ENCODE results near the gene PP2D1.

PP2D1 gene

GRCh38 chr3:20056725-20057611 is 44.9 kb upstream of the PP2D1 start:
- no peaks in the 10 kb centered on the region for H3K36me3 ChIP-seq (replicated peaks in 1 of 2; ENCODE audit: control insufficient read depth in 2 of 2, insufficient read depth in 2 of 2, low read length in 2 of 2)
- no peak overlapping the region for H3K27ac ChIP-seq (replicated peaks; ENCODE audit: low read length)
- no peak overlapping the region for H4K8ac ChIP-seq (ENCODE audit: low read depth, low read length)
- no peak overlapping the region for H4K91ac ChIP-seq (ENCODE audit: low read depth, low read length, poor library complexity)
- H3K9me3 ChIP-seq (replicated peaks in 1 of 2; ENCODE audit: control insufficient read depth in 2 of 2, insufficient read depth in 1 of 2, low read depth in 1 of 2, low read length in 2 of 2): no peaks in the 10 kb centered on the region
- H2BK15ac ChIP-seq (ENCODE audit: low read length): no peak overlapping the region
- no peak overlapping the region for H3K14ac ChIP-seq (ENCODE audit: low read length)
- H3K4me2 ChIP-seq (ENCODE audit: insufficient read depth, low read length, poor library complexity, severe bottlenecking): no peak overlapping the region
- H2BK120ac ChIP-seq (ENCODE audit: low read depth, low read length): no peak overlapping the region
- H3K4ac ChIP-seq (ENCODE audit: low read length): no peak overlapping the region
- peaks cover 0 to 2% of the 10 kb centered on the region in 2 donors for H3K4me1 ChIP-seq (ENCODE audit: control insufficient read depth in 2 of 2, insufficient read depth in 1 of 2, low read depth in 1 of 2, low read length in 2 of 2)
- no peak overlapping the region for H3K4me3 ChIP-seq (ENCODE audit: low read length in 2 of 2)
- H2AFZ ChIP-seq (ENCODE audit: low read length): no peak overlapping the region
- no peak overlapping the region for H2BK5ac ChIP-seq (ENCODE audit: low read length)
- H2AK5ac ChIP-seq (ENCODE audit: low read depth, low read length): no peak overlapping the region
- no peak overlapping the region for H3K18ac ChIP-seq (ENCODE audit: low read length)
- H3K23ac ChIP-seq (ENCODE audit: low read depth, low read length, poor library complexity): no peak overlapping the region
- no peaks in the 10 kb centered on the region for H3K27me3 ChIP-seq (ENCODE audit: control insufficient read depth in 3 of 3, insufficient read depth in 3 of 3, low read depth in 1 of 3, low read length in 3 of 3)
- H3K9ac ChIP-seq (ENCODE audit: low read depth, low read length, poor library complexity): no peak overlapping the region
- peaks cover 2% of the 10 kb centered on the region for H3K79me1 ChIP-seq (ENCODE audit: low read depth, low read length)
- DNase-seq (ENCODE audit: low spot score): no peak
- H2BK12ac ChIP-seq (ENCODE audit: low read length): no peak overlapping the region
- no CpG with 5 or more reads among the region's 5 CpGs for WGBS, 2 donors (ENCODE audit: extremely low coverage in 2 of 2, insufficient read length in 2 of 2, insufficient replicate concordance in 1 of 2)

DNA sequence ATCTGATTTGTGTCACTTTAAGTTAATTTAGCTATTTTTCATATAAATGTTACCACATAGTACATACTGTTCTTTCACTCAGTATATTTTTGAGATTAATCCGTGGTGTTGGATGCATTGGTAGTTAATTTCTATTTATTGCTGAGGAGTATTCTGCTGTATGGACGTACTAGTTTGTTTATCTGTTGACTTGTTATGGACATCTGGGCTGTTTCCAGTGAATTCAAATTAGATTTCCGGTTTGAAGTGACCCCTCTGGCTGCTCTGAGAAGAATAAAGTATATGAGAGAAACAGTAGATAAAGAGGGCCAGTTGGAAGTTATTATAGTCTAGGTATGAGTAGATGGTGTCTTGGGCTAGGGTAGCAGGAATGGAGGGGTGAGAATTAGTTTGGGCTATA is 43.8 kb upstream of the PP2D1 start:
- H3K27me3 ChIP-seq (ENCODE audit: control insufficient read depth in 3 of 3, insufficient read depth in 3 of 3, low read depth in 1 of 3, low read length in 3 of 3): no peaks in the 10 kb centered on the region
- no peak for DNase-seq (ENCODE audit: low spot score)
- H3K27ac ChIP-seq (replicated peaks; ENCODE audit: low read length): no peak overlapping the region
- H3K79me1 ChIP-seq (ENCODE audit: low read depth, low read length): peaks cover 2% of the 10 kb centered on the region
- H2AFZ ChIP-seq (ENCODE audit: low read length): no peak overlapping the region
- no peak overlapping the region for H3K4me2 ChIP-seq (ENCODE audit: insufficient read depth, low read length, poor library complexity, severe bottlenecking)
- no peak overlapping the region for H2BK12ac ChIP-seq (ENCODE audit: low read length)
- no peak overlapping the region for H3K18ac ChIP-seq (ENCODE audit: low read length)
- H3K4me3 ChIP-seq (ENCODE audit: low read length in 2 of 2): no peak overlapping the region
- H2AK5ac ChIP-seq (ENCODE audit: low read depth, low read length): no peak overlapping the region
- no peak overlapping the region for H2BK120ac ChIP-seq (ENCODE audit: low read depth, low read length)
- no peak overlapping the region for H4K8ac ChIP-seq (ENCODE audit: low read depth, low read length)
- peaks cover 0 to 2% of the 10 kb centered on the region in 2 donors for H3K4me1 ChIP-seq (ENCODE audit: control insufficient read depth in 2 of 2, insufficient read depth in 1 of 2, low read depth in 1 of 2, low read length in 2 of 2)
- no peak overlapping the region for H2BK15ac ChIP-seq (ENCODE audit: low read length)
- H2BK5ac ChIP-seq (ENCODE audit: low read length): no peak overlapping the region
- H3K9me3 ChIP-seq (replicated peaks in 1 of 2; ENCODE audit: control insufficient read depth in 2 of 2, insufficient read depth in 1 of 2, low read depth in 1 of 2, low read length in 2 of 2): no peaks in the 10 kb centered on the region
- no CpG with 5 or more reads among the region's 3 CpGs for WGBS, 2 donors (ENCODE audit: extremely low coverage in 2 of 2, insufficient read length in 2 of 2, insufficient replicate concordance in 1 of 2)
- no peak overlapping the region for H3K23ac ChIP-seq (ENCODE audit: low read depth, low read length, poor library complexity)
- H3K36me3 ChIP-seq (replicated peaks in 1 of 2; ENCODE audit: control insufficient read depth in 2 of 2, insufficient read depth in 2 of 2, low read length in 2 of 2): no peaks in the 10 kb centered on the region
- H3K14ac ChIP-seq (ENCODE audit: low read length): no peak overlapping the region
- no peak overlapping the region for H3K9ac ChIP-seq (ENCODE audit: low read depth, low read length, poor library complexity)
- H3K4ac ChIP-seq (ENCODE audit: low read length): no peak overlapping the region
- no peak overlapping the region for H4K91ac ChIP-seq (ENCODE audit: low read depth, low read length, poor library complexity)

- no peak overlapping the region for H4K8ac ChIP-seq (ENCODE audit: low read depth, low read length)
- no peak overlapping the region for H3K4ac ChIP-seq (ENCODE audit: low read length)
- H3K9ac ChIP-seq (ENCODE audit: low read depth, low read length, poor library complexity): no peak overlapping the region
- H3K9me3 ChIP-seq (replicated peaks in 1 of 2; ENCODE audit: control insufficient read depth in 2 of 2, insufficient read depth in 1 of 2, low read depth in 1 of 2, low read length in 2 of 2): no peaks in the 10 kb centered on the region
- H2BK12ac ChIP-seq (ENCODE audit: low read length): no peak overlapping the region
- H2BK120ac ChIP-seq (ENCODE audit: low read depth, low read length): no peak overlapping the region
- H3K4me3 ChIP-seq (ENCODE audit: low read length in 2 of 2): no peak overlapping the region
- H2AK5ac ChIP-seq (ENCODE audit: low read depth, low read length): no peak overlapping the region
- no peak overlapping the region for H2BK5ac ChIP-seq (ENCODE audit: low read length)
- no peaks in the 10 kb centered on the region for H3K27me3 ChIP-seq (ENCODE audit: control insufficient read depth in 3 of 3, insufficient read depth in 3 of 3, low read depth in 1 of 3, low read length in 3 of 3)
- no peaks in the 10 kb centered on the region for H3K36me3 ChIP-seq (replicated peaks in 1 of 2; ENCODE audit: control insufficient read depth in 2 of 2, insufficient read depth in 2 of 2, low read length in 2 of 2)
- no peak overlapping the region for H3K27ac ChIP-seq (replicated peaks; ENCODE audit: low read length)
- no peak overlapping the region for H3K4me2 ChIP-seq (ENCODE audit: insufficient read depth, low read length, poor library complexity, severe bottlenecking)
- H3K23ac ChIP-seq (ENCODE audit: low read depth, low read length, poor library complexity): no peak overlapping the region
- no CpG with 5 or more reads among the region's 10 CpGs for WGBS, 2 donors (ENCODE audit: extremely low coverage in 2 of 2, insufficient read length in 2 of 2, insufficient replicate concordance in 1 of 2)
- DNase-seq (ENCODE audit: low spot score): no peak
- H3K4me1 ChIP-seq (ENCODE audit: control insufficient read depth in 2 of 2, insufficient read depth in 1 of 2, low read depth in 1 of 2, low read length in 2 of 2): peaks cover 0 to 2% of the 10 kb centered on the region in 2 donors
- H3K79me1 ChIP-seq (ENCODE audit: low read depth, low read length): peaks cover 2% of the 10 kb centered on the region
- H3K18ac ChIP-seq (ENCODE audit: low read length): no peak overlapping the region
- no peak overlapping the region for H2AFZ ChIP-seq (ENCODE audit: low read length)
- H2BK15ac ChIP-seq (ENCODE audit: low read length): no peak overlapping the region
- no peak overlapping the region for H4K91ac ChIP-seq (ENCODE audit: low read depth, low read length, poor library complexity)
- no peak overlapping the region for H3K14ac ChIP-seq (ENCODE audit: low read length)
Observed at GRCh38 chr3:20055020-20055775, 43.1 kb upstream of the PP2D1 start.

GRCh38 chr3:20054549-20054987 is 42.5 kb upstream of the PP2D1 start:
- H3K9ac ChIP-seq (ENCODE audit: low read depth, low read length, poor library complexity): no peak overlapping the region
- H3K14ac ChIP-seq (ENCODE audit: low read length): no peak overlapping the region
- no peak overlapping the region for H3K18ac ChIP-seq (ENCODE audit: low read length)
- no peaks in the 10 kb centered on the region for H3K36me3 ChIP-seq (replicated peaks in 1 of 2; ENCODE audit: control insufficient read depth in 2 of 2, insufficient read depth in 2 of 2, low read length in 2 of 2)
- peaks cover 2% of the 10 kb centered on the region for H3K79me1 ChIP-seq (ENCODE audit: low read depth, low read length)
- H3K27me3 ChIP-seq (ENCODE audit: control insufficient read depth in 3 of 3, insufficient read depth in 3 of 3, low read depth in 1 of 3, low read length in 3 of 3): no peaks in the 10 kb centered on the region
- H4K91ac ChIP-seq (ENCODE audit: low read depth, low read length, poor library complexity): no peak overlapping the region
- H2BK12ac ChIP-seq (ENCODE audit: low read length): no peak overlapping the region
- H3K4ac ChIP-seq (ENCODE audit: low read length): no peak overlapping the region
- H3K9me3 ChIP-seq (replicated peaks in 1 of 2; ENCODE audit: control insufficient read depth in 2 of 2, insufficient read depth in 1 of 2, low read depth in 1 of 2, low read length in 2 of 2): no peaks in the 10 kb centered on the region
- no peak overlapping the region for H2BK5ac ChIP-seq (ENCODE audit: low read length)
- no peak overlapping the region for H2AK5ac ChIP-seq (ENCODE audit: low read depth, low read length)
- no peak overlapping the region for H4K8ac ChIP-seq (ENCODE audit: low read depth, low read length)
- H3K4me3 ChIP-seq (ENCODE audit: low read length in 2 of 2): no peak overlapping the region
- no peak overlapping the region for H3K23ac ChIP-seq (ENCODE audit: low read depth, low read length, poor library complexity)
- H2AFZ ChIP-seq (ENCODE audit: low read length): no peak overlapping the region
- no peak overlapping the region for H3K4me2 ChIP-seq (ENCODE audit: insufficient read depth, low read length, poor library complexity, severe bottlenecking)
- no peak overlapping the region for H3K27ac ChIP-seq (replicated peaks; ENCODE audit: low read length)
- no peak for DNase-seq (ENCODE audit: low spot score)
- H2BK15ac ChIP-seq (ENCODE audit: low read length): no peak overlapping the region
- H3K4me1 ChIP-seq (ENCODE audit: control insufficient read depth in 2 of 2, insufficient read depth in 1 of 2, low read depth in 1 of 2, low read length in 2 of 2): peaks cover 0 to 2% of the 10 kb centered on the region in 2 donors
- no CpG with 5 or more reads among the region's 4 CpGs for WGBS, 2 donors (ENCODE audit: extremely low coverage in 2 of 2, insufficient read length in 2 of 2, insufficient replicate concordance in 1 of 2)
- no peak overlapping the region for H2BK120ac ChIP-seq (ENCODE audit: low read depth, low read length)
